HT-29 (cell line): ENCODE data around the gene CLGN. TPM values are rescaled to one million over a fixed set of nuclear protein-coding genes. Genes with fewer than 3 reads are reported as not detected.

Source experiments
- total RNA-seq: library from RNA; depleted of rRNA; stranded (reverse); fragments of >200 nt; shearing (Covaris generic); gene quantifications from 2 replicates; pipeline ENCODE4 v1.2.3, GENCODE V29; 2014; rRNA removed

The CLGN gene
- total RNA-seq, 1 experiment from 2014 or later, result not detected

Other genes starting within 250 kb of the CLGN start
- 9.5 and 10.8 TPM in 2 replicates for gene SCOC, start 54.0 kb downstream of the CLGN start, total RNA-seq
- gene MGAT4D, start 70.6 kb upstream of the CLGN start, total RNA-seq, result not detected in 2 replicates
- gene ELMOD2, start 96.5 kb upstream of the CLGN start, total RNA-seq, result 4.9 and 9.9 TPM in 2 replicates
- not detected in 2 replicates for gene UCP1, start 141.3 kb upstream of the CLGN start, total RNA-seq